Thoracic aorta (tissue), 2 donors: ENCODE measurements around the gene JMJD1C. TPM values are rescaled to one million over a fixed set of nuclear protein-coding genes. Genes with fewer than 3 reads are reported as not detected.

Experiments
- ATAC-seq: fragments of 150-250 bp; one replicate; pipeline ENCODE4 v1.8.0; 2017; ENCODE audit warnings: low read depth; ENCODE audit not compliant: insufficient number of reproducible peaks, low FRiP score
- DNase-seq: peaks from one replicate; pipeline ENCODE4 v3.0.0-alpha.2; 2020; ENCODE audit warnings: low spot score
- H3K27ac ChIP-seq, 2 donors: fragments of 200-600 bp; sonication (generic); 1 replicate in 1 of 2; 2 replicates in 1 of 2; pipeline ENCODE4 v1.5.1; 2016; ENCODE audit warnings: mild to moderate bottlenecking in 2 of 2, moderate library complexity in 2 of 2
- H3K27me3 ChIP-seq: fragments of 200-600 bp; sonication (generic); replicated peaks from 2 replicates; pipeline ENCODE4 v1.6.0; 2016; ENCODE audit warnings: mild to moderate bottlenecking; ENCODE audit not compliant: insufficient read depth
- H3K36me3 ChIP-seq: fragments of 200-600 bp; sonication (generic); one replicate; pipeline ENCODE4 v1.5.1; 2016
- H3K4me1 ChIP-seq, 2 donors: fragments of 200-600 bp; sonication (generic); 1 replicate in 1 of 2; 2 replicates in 1 of 2; pipeline versions ENCODE4 v1.5.1 to v1.6.0; 2016; ENCODE audit warnings: low read depth in 2 of 2, mild to moderate bottlenecking in 1 of 2; ENCODE audit not compliant: control insufficient read depth in 1 of 2
- H3K4me3 ChIP-seq: fragments of 200-600 bp; sonication (generic); 2 replicates; pipeline ENCODE4 v1.5.1; 2016; ENCODE audit warnings: mild to moderate bottlenecking
- H3K9me3 ChIP-seq: fragments of 200-600 bp; sonication (generic); 2 replicates; pipeline ENCODE4 v1.5.1; 2016
- CTCF ChIP-seq: fragments of 200-600 bp; sonication (generic); IDR thresholded peaks from one replicate; pipeline ENCODE4 v1.5.1; 2019; ENCODE audit warnings: antibody characterized with exemption
- total RNA-seq, 2 donors: library from RNA; depleted of rRNA; stranded (reverse); fragments of >200 nt; gene quantifications; one replicate each; pipeline versions ENCODE4 v1.1.0 to v1.2.3, GENCODE V29; 2016

Gene JMJD1C
- total RNA-seq, 2 donors from 2014 or later: 95.2 to 215 TPM

GRCh38 chr10:63137306-63137705, 328.5 kb downstream of the JMJD1C start:
- no peak for TF ChIP-seq CTCF
- peaks cover 14% of the 10 kb centered on the region in 2 donors for H3K4me1 ChIP-seq
- H3K36me3 ChIP-seq: no peaks in the 10 kb centered on the region
- no peaks in the 10 kb centered on the region for H3K27me3 ChIP-seq
- ATAC-seq: no peak
- H3K4me3 ChIP-seq: no peak overlapping the region
- DNase-seq: no peak
- H3K9me3 ChIP-seq: no peaks in the 10 kb centered on the region
- H3K27ac ChIP-seq: no peak overlapping the region

GRCh38 chr10:63133821-63134557, 331.8 kb downstream of the JMJD1C start:
- ATAC-seq (no peak), DNase-seq (no peak)
- Histone ChIP-seq H3K36me3 (no peaks in the 10 kb centered on the region), H3K27me3 (no peaks in the 10 kb centered on the region), H3K4me3 (peak overlapping the region; percentile 86), H3K4me1 (peaks cover 14% of the 10 kb centered on the region in 2 donors), H3K9me3 (no peaks in the 10 kb centered on the region), H3K27ac (peak overlapping the region; percentile 83 to 86)
- no peak for TF ChIP-seq CTCF

- Histone ChIP-seq H3K36me3 (no peaks in the 10 kb centered on the region), H3K27me3 (no peaks in the 10 kb centered on the region), H3K4me3 (peak within 1 kb of the TSS; percentile 86), H3K9me3 (no peaks in the 10 kb centered on the region), H3K27ac (peak within 1 kb of the TSS; percentile 83 to 86), H3K4me1 (peaks cover 14% of the 10 kb centered on the region in 2 donors)
- TF ChIP-seq CTCF: peak; percentile 8
- ATAC-seq (peak; percentile 97), DNase-seq (peak; percentile 96)
Observed at GRCh38 chr10:63133056-63133820, 332.5 kb downstream of the JMJD1C start, which contains the start of gene NRBF2. NRBF2 (plus strand) TSS chr10:63133328; CDS start chr10:63133471, 143 bp downstream.

- Histone ChIP-seq H3K36me3 (no peaks in the 10 kb centered on the region), H3K4me3 (peak overlapping the region; percentile 86), H3K27me3 (no peaks in the 10 kb centered on the region), H3K27ac (peak overlapping the region; percentile 83 to 86), H3K4me1 (peaks cover 14% of the 10 kb centered on the region in 2 donors), H3K9me3 (no peaks in the 10 kb centered on the region)
- DNase-seq (no peak), ATAC-seq (peak; percentile 6)
- TF ChIP-seq CTCF: no peak
Observed at GRCh38 chr10:63132651-63133055, 333.1 kb downstream of the JMJD1C start.

- H3K9me3 ChIP-seq: no peaks in the 10 kb centered on the region
- H3K27me3 ChIP-seq: no peaks in the 10 kb centered on the region
- DNase-seq: no peak
- no peak for TF ChIP-seq CTCF
- ATAC-seq: no peak
- no peaks in the 10 kb centered on the region for H3K36me3 ChIP-seq
- H3K27ac ChIP-seq: no peak overlapping the region
- H3K4me1 ChIP-seq: peaks cover 6 to 11% of the 10 kb centered on the region in 2 donors
- no peak overlapping the region for H3K4me3 ChIP-seq
Observed at GRCh38 chr10:63129888-63130287, 335.9 kb downstream of the JMJD1C start.
